Measurements from ENCODE around the gene RNF166.
A peak's percentile ranks its signal among the peaks of the same experiment; 100 is the strongest.

Gene RNF166

DNA sequence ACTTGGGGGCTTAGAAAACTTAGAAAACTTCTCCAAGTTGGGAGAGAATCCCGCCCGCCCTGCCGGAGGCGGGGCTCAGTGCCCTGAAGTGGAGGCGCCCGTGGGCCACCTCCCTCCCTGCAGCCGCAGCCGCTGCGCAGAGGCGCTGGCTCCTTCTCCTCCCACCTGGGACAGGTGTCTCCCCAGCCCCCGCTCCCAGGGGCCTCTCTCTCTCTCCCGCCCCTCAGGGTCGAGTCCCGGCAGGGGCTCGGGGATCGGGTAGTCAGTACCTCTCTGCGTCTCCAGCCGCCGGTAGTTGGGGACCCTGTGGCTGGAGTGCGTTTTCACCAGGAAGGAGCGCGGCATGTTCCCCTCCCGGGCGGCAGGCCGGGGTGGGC, 20.2 kb downstream of the RNF166 start:
- Mint-ChIP-seq H3K27me3 (no peaks in the 10 kb centered on the region), H3K27ac (peak overlapping the region in 1 of 2 donors; percentile 73), H3K4me1 (ENCODE audit: low read depth in 2 of 2) (peaks cover 18 to 32% of the 10 kb centered on the region in 2 donors), H3K36me3 (ENCODE audit: insufficient read depth) (peaks cover 36% of the 10 kb centered on the region), H3K4me3 (peak overlapping the region; percentile 79 to 82), H3K9me3 (no peaks in the 10 kb centered on the region)
- DNase-seq (peak; percentile 31 to 43 (median 42)), ATAC-seq (replicated peaks) (peak; percentile 59)

DNA sequence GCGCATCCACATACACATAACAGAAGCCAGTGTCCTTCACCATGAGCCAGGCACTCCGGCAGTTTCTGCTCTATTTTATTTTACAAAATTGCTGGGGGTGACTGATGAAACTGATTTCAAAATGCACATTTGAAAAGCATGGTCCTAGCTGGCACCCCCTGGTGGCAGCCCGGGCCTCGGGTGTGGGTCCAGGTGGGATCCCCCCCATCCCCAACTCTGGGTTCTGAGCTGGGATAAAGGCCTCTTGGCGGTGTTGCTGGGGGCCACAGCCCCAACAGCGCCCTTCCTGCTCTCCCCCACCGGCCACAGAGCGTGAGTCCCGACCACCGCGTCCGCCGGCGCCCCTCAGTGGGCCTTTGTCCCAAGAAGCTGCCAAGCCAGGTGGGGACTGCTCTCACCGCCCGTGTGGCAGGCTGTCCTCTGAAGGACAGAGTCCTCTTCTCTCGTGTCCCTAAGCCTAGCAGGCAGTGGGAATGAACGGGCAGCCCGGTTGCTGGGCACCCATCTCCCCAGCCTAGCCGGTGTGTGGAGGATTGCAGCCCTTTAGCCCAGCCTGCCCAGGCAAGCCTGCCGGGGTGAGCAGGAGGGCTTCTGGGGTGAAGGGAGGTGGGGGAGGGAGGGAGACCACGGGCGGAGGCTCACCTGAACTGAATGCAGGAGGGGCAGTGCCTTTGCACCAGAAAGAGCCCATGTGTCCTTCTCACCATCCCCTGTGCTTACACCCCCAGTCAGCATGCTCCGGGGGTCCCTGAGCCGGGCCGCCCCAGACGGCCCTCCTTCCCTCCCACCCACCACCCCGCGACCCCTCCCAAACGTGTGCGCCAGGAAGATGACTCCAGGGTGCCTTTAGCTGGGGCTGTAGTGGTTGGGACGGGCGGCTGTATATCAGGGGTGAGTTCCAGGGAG, 20.8 kb downstream of the RNF166 start:
- ATAC-seq (replicated peaks) (peak; percentile 31), DNase-seq (peak; percentile 52 to 60 (median 58))
- H3K36me3 Mint-ChIP-seq (ENCODE audit: insufficient read depth), result peaks cover 42% of the 10 kb centered on the region
- peaks cover 11 to 29% of the 10 kb centered on the region in 2 donors for H3K4me1 Mint-ChIP-seq (ENCODE audit: low read depth in 2 of 2)
- H3K27ac Mint-ChIP-seq, result peak overlapping the region; percentile 44 to 73
- H3K4me3 Mint-ChIP-seq, result peak overlapping the region; percentile 79 to 82
- no peaks in the 10 kb centered on the region for H3K9me3 Mint-ChIP-seq
- H3K27me3 Mint-ChIP-seq, result no peaks in the 10 kb centered on the region

DNA sequence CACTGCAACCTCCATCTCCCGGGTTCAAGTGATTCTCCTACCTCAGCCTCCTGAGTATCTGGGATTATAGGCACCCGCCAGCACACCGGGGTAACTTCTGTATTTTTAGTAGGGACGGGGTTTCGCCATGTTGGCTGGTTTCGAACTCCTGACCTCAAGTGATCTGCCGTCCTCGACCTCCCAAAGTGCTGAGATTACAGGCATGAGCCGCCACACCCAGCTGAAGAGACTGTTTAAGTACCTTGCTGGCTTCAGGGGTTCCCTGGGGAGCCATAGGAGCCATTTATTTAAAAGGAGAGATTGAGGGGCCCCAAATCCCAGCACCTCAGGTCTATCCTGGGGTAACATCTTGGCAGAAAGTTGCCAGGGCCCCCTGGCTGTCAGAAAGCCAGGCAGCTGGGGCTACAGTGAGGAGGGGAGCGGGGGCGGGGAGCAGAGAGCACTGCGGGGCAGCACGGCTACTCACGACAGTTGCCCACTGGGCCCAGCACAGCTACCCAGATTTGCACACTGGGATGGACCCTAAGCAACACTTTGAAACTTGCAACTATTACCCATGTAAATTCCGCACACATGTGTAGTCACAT, 21.5 kb downstream of the RNF166 start:
- ATAC-seq (replicated peaks) (no peak), DNase-seq (no peak)
- Mint-ChIP-seq H3K4me1 (ENCODE audit: low read depth in 2 of 2) (peaks cover 11 to 27% of the 10 kb centered on the region in 2 donors), H3K9me3 (no peaks in the 10 kb centered on the region), H3K36me3 (ENCODE audit: insufficient read depth) (peaks cover 47% of the 10 kb centered on the region), H3K4me3 (peak overlapping the region; percentile 79 to 82), H3K27me3 (no peaks in the 10 kb centered on the region), H3K27ac (peak overlapping the region in 1 of 2 donors; percentile 59)

DNA sequence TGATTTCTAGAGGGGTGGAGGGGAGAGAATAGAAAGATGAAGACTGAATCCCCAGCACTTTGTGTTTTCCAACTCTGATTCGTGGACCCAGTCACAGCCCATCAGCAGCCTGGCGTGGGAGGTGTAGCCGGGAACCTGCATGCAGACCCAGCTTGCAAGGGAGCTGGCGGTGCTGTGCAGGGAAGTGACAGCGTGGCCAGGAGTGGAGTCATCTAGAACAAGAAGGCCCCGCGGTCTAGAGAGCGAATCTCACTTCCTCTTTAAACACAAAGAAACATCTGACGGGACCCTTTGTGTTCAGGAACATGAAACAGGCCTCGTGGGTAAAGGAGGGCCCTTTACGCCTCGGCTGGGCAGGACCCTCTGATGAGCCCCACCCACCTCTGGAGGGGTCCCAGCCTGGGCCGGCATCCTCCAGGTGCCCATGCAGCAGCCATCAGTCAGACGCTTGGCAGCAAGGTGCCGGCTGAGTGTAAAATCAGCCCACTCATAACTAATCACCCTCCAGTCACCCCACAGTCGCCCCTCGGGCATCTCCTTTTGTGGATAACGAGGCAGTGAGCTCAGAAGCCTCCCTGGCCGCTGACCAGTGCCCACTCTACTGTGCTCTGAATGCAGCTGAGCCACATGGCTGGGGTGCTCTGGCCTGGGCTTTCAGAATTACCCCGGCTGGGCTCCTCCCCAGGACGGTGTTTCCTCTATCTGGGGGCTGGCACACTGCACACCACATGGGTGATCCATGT, 24.3 kb downstream of the RNF166 start:
- H3K27ac Mint-ChIP-seq, result peak overlapping the region; percentile 76 to 94
- H3K9me3 Mint-ChIP-seq, result no peaks in the 10 kb centered on the region
- peaks cover 11 to 27% of the 10 kb centered on the region in 2 donors for H3K4me1 Mint-ChIP-seq (ENCODE audit: low read depth in 2 of 2)
- peak overlapping the region; percentile 51 to 80 for H3K4me3 Mint-ChIP-seq
- DNase-seq (peak in 2 of 3 experiments; percentile 33 to 37), ATAC-seq (replicated peaks) (peak; percentile 46)
- no peaks in the 10 kb centered on the region for H3K27me3 Mint-ChIP-seq
- peaks cover 37% of the 10 kb centered on the region for H3K36me3 Mint-ChIP-seq (ENCODE audit: insufficient read depth)

DNA sequence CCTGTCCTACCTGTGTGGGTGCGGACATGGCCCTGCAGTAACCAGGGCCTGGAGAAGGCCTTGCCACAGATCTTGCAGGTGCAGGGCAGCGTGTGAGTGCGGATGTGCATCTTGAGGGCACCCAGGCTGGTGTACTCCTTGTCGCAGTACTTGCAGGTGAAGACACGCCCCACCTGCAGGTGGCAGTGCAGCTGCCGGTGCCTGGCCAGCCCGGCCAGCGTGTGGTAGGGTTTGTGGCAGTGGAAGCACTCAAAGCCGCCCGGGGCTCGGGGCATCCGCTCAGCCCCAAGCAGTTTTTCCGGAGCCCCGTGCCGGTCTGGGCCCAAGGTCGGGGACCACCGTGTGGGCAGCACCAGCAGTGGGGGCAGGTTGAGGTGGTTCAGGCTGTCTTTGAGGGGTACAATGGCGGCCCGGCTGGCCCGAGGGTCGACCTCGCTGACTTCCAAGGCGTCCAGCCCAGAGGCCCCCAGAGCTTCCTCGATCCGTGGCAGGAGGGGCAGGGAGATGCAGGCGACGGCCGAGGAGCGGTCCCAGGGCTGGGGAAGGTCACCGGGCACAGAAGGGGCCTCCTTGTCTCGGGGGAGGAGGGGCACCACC, 25.0 kb downstream of the RNF166 start:
- H3K27me3 Mint-ChIP-seq, result no peaks in the 10 kb centered on the region
- ATAC-seq (replicated peaks) (peak; percentile 27), DNase-seq (peak in 1 of 3 experiments; percentile 29)
- peaks cover 11 to 27% of the 10 kb centered on the region in 2 donors for H3K4me1 Mint-ChIP-seq (ENCODE audit: low read depth in 2 of 2)
- peak overlapping the region; percentile 76 to 94 for H3K27ac Mint-ChIP-seq
- H3K36me3 Mint-ChIP-seq (ENCODE audit: insufficient read depth), result peaks cover 36% of the 10 kb centered on the region
- no peaks in the 10 kb centered on the region for H3K9me3 Mint-ChIP-seq
- peak overlapping the region; percentile 51 to 80 for H3K4me3 Mint-ChIP-seq

DNA sequence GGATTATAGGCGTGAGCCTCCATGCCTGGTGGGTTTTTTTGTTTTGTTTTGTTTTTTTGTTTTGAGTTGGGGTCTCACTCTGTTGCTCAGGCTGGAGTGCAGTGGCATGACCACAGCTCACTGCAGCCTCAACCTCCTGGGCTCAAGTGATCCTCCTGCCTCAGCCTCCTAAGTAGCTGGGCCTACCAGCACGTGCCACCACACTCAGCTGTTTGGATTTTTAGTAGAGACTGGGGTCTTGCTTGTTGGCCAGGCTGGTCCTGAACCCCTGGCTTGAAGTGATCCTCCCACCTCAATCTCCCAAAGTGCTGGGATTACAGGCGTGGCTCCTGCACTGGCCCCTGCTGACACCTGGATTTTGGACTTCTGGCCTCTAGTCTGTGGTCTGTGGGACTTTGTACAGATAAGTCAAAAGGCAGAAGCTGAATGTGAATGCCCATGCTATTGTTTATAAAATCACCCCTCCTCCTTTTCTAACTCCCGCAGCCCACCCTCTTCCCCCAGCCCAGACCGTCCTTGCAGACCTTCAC, 25.6 kb downstream of the RNF166 start:
- H3K36me3 Mint-ChIP-seq (ENCODE audit: insufficient read depth), result peaks cover 34% of the 10 kb centered on the region
- peaks cover 11 to 27% of the 10 kb centered on the region in 2 donors for H3K4me1 Mint-ChIP-seq (ENCODE audit: low read depth in 2 of 2)
- H3K27ac Mint-ChIP-seq, result peak overlapping the region; percentile 76 to 94
- DNase-seq (no peak), ATAC-seq (replicated peaks) (no peak)
- no peaks in the 10 kb centered on the region for H3K9me3 Mint-ChIP-seq
- H3K27me3 Mint-ChIP-seq, result no peaks in the 10 kb centered on the region
- peak overlapping the region; percentile 51 to 80 for H3K4me3 Mint-ChIP-seq

DNA sequence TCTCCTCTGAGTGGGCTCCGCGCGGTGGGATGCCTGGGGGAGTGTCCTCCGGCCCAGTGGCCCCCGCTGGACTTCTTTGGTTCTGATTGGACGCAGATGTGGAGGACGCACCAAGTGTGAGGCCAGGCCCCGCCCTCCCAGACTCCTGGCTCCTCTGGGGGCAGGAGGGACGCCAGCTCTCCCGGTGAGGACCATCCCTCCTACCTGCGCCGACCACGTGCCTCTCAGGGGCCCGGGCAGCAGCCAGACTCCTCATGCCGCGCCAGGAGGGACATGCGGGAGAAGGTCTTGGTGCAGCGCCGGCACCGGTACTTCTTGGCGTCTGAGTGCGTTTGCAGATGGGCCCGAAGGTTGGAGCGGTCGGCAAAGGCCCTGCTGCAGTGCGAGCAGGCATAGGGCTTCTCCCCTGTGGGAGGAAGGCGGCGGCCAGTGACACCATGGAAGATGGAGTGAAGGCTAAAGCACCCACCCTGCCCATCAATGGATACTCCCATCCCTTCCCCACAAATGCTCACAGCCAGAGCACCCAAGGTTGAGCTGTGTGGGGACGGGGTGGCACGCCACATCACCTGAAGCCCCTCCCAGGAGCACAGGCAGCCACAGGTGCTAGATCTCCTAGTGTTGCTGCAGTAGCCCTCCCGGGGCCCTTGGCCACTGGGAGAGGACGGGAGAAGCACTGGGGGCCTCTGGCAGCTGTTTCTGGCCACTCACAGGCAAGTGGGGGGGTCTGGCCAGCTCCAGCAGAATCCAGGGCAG, 27.8 kb downstream of the RNF166 start:
- Mint-ChIP-seq H3K4me3 (no peak overlapping the region), H3K4me1 (ENCODE audit: low read depth in 2 of 2) (peaks cover 11 to 23% of the 10 kb centered on the region in 2 donors), H3K9me3 (no peaks in the 10 kb centered on the region), H3K27ac (no peak overlapping the region), H3K27me3 (no peaks in the 10 kb centered on the region), H3K36me3 (ENCODE audit: insufficient read depth) (peaks cover 34% of the 10 kb centered on the region)
- DNase-seq, result no peak
- no peak for ATAC-seq (replicated peaks)

DNA sequence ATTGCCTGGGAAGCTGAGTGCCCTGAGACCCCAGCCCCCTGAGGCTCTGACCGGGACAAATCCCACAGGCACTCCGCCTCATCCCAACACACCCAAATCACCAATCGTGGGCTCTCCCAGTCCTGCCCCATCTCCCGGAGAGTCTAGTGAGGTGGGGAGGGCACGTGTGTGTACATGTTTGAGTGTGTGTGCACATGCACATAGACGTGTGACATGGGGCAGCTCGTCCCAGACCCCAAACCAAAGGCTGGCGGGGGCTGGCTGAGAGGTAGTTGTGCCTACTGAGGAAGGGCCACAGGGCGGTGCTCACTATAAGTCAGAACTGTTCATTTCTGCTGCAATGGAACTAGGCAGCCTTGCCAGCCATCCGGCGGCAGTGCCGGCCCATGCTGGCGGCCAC, 28.5 kb downstream of the RNF166 start:
- no peak for DNase-seq
- H3K9me3 Mint-ChIP-seq, result no peaks in the 10 kb centered on the region

DNA sequence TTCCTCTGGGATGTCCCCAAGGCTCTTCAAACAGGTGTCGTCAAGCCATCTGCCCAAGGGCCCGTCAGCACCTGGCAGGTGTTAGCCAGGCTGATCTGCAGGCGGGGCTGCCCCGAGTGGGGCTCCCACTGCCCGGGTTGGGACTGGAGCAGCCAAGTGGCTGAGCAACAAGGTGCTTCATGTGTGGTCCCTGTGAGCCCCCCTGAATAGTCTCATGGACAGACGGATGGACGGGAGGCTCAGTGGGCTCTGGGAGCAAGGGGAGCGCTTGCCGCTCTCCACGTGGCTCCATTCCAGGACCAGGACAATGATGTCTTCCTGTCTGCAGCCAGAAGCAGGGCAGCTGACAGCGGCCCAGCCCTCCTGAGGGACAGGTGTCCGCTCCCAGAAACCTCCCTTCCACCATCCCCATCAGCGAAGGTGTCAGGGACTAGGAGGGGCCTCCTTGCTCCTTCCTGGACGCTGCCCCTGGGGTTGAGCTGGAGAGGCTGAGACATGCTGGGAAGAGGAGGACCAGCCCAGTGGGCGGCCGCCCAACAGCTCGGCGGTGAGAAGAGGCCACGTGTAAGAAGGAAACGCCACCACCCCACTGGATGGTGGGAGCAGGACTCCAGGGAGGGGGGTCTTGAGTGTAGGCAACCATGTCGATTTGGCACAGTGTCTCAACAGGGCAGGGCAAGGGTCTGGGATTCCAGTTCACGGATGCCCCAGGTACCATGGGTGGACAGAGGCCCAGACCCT, 29.5 kb downstream of the RNF166 start:
- DNase-seq (no peak), ATAC-seq (replicated peaks) (no peak)
- Mint-ChIP-seq H3K4me1 (ENCODE audit: low read depth in 2 of 2) (peaks cover 2 to 13% of the 10 kb centered on the region in 2 donors), H3K4me3 (no peak overlapping the region), H3K27me3 (no peaks in the 10 kb centered on the region), H3K36me3 (ENCODE audit: insufficient read depth) (peaks cover 26% of the 10 kb centered on the region), H3K9me3 (no peaks in the 10 kb centered on the region), H3K27ac (peak overlapping the region in 1 of 2 donors; percentile 62)

More for the DNA sequence above, 28.5 kb downstream of the RNF166 start:
- H3K36me3 Mint-ChIP-seq (ENCODE audit: insufficient read depth), result peaks cover 30% of the 10 kb centered on the region
- H3K4me3 Mint-ChIP-seq, result no peak overlapping the region
- H3K27ac Mint-ChIP-seq, result peak overlapping the region in 1 of 2 donors; percentile 62
- no peaks in the 10 kb centered on the region for H3K27me3 Mint-ChIP-seq
- peaks cover 11 to 22% of the 10 kb centered on the region in 2 donors for H3K4me1 Mint-ChIP-seq (ENCODE audit: low read depth in 2 of 2)
- no peak for ATAC-seq (replicated peaks)

DNA sequence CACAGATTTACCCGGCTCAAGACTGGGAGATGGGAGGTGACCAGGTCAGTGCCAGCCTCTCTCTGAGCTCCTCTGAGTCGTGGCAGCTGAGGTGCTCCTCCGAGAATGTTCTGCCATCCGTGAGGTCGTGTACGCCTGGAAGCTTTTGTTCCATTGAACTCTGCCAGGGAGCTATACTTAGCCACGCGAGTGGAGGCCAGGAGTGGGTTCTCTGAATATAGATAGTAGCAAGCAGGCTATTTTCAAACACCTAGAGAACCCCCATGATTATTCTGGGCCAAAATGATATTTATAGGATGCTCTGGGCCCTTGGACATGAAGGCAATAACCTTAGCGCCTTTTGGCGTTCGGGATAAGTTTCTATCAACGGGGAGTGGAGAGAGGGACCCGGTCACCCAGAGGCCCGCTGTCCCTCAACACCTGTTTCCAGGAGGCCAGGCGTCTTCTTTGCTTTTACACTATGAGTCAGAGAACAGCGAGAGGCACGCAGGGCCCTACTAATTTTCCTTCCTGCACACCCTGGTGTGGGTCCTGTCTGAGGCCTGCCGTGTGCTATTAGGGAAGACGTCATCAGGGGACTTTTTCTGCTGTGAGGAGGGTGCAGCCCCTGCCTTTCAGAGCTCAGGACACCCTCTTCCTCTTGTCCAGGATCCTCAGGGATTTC, 32.4 kb downstream of the RNF166 start:
- Mint-ChIP-seq H3K27ac (peak overlapping the region in 1 of 2 donors; percentile 31), H3K4me1 (ENCODE audit: low read depth in 2 of 2) (peaks cover 0 to 4% of the 10 kb centered on the region in 2 donors), H3K9me3 (no peaks in the 10 kb centered on the region), H3K4me3 (no peak overlapping the region), H3K36me3 (ENCODE audit: insufficient read depth) (peaks cover 7% of the 10 kb centered on the region), H3K27me3 (no peaks in the 10 kb centered on the region)
- ATAC-seq (replicated peaks) (no peak), DNase-seq (no peak)

DNA sequence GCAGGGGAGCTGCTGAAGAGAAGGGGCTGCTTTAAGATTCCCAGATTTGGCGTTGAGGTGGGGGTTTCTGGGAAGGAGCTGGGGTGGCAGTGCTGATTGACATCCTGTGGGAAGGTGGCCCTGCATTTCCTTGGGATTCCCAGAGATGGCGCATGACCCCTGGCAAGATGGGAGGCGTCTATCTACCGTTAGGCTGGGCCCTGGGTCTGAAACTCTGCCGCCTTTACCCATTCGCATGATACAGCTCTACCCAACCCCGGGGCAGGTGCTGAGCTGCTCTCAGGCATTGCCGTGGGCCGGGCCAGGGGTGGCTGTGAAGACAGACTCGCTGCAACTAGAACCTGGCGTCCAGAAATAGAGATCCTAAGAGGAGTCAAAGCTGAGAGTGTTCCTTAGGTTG, 33.4 kb downstream of the RNF166 start:
- Mint-ChIP-seq H3K4me3 (no peak overlapping the region), H3K27me3 (no peaks in the 10 kb centered on the region), H3K36me3 (ENCODE audit: insufficient read depth) (peaks cover 4% of the 10 kb centered on the region), H3K9me3 (no peaks in the 10 kb centered on the region), H3K4me1 (ENCODE audit: low read depth in 2 of 2) (peaks cover 0 to 9% of the 10 kb centered on the region in 2 donors), H3K27ac (no peak overlapping the region)
- no peak for ATAC-seq (replicated peaks)
- DNase-seq, result no peak

Data from effector memory CD8-positive, alpha-beta T cell (primary cell).